ENCODE results near the gene UROC1.

The UROC1 gene

GRCh38 chr3:126440709-126440995 lies 76.9 kb downstream of the UROC1 start:
- no peak for DNase-seq (ENCODE audit: low read depth, low spot score)

GRCh38 chr3:126439968-126440708 lies 77.4 kb downstream of the UROC1 start:
- DNase-seq (ENCODE audit: low read depth, low spot score), result no peak

GRCh38 chr3:126439346-126439967 lies 78.1 kb downstream of the UROC1 start:
- no peak for DNase-seq (ENCODE audit: low read depth, low spot score)

GRCh38 chr3:126438746-126439145 lies 78.8 kb downstream of the UROC1 start:
- DNase-seq (ENCODE audit: low read depth, low spot score), result no peak

GRCh38 chr3:126438186-126438585 lies 79.4 kb downstream of the UROC1 start:
- DNase-seq (ENCODE audit: low read depth, low spot score), result no peak

- no peak for DNase-seq (ENCODE audit: low read depth, low spot score)
These were observed 80.5 kb downstream of the UROC1 start for GRCh38 chr3:126436826-126437717.

- DNase-seq (ENCODE audit: low read depth, low spot score), result no peak
These were observed 81.9 kb downstream of the UROC1 start for GRCh38 chr3:126435456-126436315.

GRCh38 chr3:126434931-126435411 lies 82.6 kb downstream of the UROC1 start:
- DNase-seq (ENCODE audit: low read depth, low spot score), result no peak

- no peak for DNase-seq (ENCODE audit: low read depth, low spot score)
These were observed 83.3 kb downstream of the UROC1 start for GRCh38 chr3:126434264-126434590.

- no peak for DNase-seq (ENCODE audit: low read depth, low spot score)
These were observed 83.9 kb downstream of the UROC1 start for GRCh38 chr3:126433496-126434263.

GRCh38 chr3:126433105-126433430 lies 84.5 kb downstream of the UROC1 start:
- DNase-seq (ENCODE audit: low read depth, low spot score), result no peak

GRCh38 chr3:126432361-126433104 lies 85.0 kb downstream of the UROC1 start:
- no peak for DNase-seq (ENCODE audit: low read depth, low spot score)
